ENCODE measurements around the gene SUFU.

DNA sequence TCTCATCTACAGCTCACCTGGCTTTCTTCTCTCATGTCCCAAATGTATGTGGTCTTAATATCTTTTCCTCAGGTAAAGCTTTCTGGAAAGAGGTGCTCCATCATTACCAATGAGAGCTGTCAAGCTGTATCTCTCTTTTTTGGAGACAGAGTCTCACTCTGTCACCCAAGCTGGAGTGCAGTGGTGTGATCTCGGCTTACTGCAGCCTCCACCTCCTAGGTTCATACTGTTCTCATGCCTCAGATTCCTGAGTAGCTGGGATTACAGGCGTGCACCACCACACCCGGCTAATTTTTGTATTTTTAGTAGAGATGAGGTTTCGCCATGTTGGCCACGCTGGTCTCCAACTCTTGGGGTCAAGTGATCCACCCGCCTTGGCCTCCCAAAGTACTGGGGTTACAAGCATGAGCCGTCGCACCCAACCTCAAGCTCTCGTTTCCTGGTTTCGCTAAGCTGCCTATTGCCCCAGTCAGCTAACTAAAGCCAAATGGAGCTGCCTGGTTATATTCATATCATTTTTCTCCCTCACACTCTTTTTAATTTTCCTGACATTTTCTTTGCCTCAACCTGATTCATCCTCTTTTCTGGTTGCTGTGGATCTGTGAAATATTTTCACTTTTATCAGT is 60.5 kb downstream of the SUFU start:
- TF ChIP-seq POLR2A (IDR thresholded peaks at IDR 0.05; ENCODE audit: low read depth, low read length) (no peak), POLR2AphosphoS5 (IDR thresholded peaks at IDR 0.05; ENCODE audit: low read depth, low read length) (no peak), TAF1 (IDR thresholded peaks at IDR 0.05; ENCODE audit: low read depth, low read length) (no peak)

Data from GM12891 (cell line).